ENCODE data around the gene SIRPA.
A peak's percentile ranks its signal among the peaks of the same experiment; 100 is the strongest.

The SIRPA gene

DNA sequence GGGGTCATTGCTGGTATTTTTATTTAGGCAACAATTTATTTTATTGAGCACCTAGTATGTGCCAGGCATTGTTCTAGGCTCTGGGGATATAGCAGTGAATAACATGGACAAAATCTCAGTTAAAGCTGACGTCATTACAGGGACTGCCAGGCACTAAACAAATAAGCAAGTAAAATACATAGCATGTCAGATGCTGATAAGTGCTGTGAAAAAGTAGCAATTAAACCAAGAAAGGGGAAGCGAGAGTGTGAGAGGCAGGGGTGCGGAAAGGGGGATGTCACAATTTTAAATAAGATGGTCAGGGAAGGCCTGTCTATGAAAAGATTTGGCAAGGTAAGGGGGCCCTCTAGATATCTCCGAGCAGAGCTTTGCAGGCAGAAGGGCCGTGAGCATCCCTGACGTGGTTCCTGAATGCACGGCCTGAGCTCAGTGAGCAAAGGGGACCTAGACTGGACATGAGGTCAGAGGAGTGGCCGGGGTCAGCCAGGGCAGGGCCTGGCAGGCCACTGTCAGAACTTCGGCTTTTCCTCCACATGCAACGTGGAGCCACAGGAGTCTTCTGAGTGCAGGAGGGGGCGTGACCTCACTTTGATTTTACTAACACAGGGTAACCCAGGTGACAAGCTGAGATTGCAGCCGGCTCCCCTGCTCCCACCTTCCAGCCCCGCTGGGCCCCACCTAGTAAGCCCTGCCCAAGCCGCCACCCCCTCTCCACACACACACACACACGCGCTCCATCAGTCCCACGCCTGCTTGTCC, 24.2 kb upstream of the SIRPA start:
- DNase-seq = no peak

DNA sequence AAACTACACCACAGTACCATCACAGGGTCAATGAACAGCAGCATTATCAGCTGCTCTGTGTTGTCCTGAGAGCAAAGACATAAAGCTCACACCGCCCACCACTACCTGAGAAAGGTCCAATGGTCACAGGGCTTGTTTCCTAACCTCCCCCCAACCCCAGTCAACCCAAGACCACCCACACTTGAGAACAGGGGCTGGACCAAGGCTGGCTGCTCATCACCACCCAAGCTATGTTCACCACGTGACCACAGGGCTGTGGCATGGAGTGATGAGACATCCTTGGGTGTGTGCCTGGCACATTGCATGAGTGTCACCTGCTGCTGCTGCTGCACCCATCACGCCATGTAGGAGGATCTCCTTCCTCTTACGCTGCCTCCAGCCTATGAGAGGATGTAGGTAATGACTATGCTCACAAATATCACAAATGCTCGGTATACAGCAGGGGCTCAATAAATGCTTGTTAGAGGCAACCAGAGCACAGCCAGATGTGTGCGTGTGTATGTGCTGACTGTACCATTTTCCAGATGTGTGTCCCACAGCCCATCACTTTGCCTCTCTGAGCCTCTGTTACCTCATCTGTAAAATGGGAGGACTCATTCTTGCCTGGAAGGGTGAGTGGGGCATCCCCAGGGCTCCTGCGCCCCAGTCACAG, 23.3 kb upstream of the SIRPA start:
- DNase-seq = no peak

GRCh38 chr20:1872459-1873097, 22.6 kb upstream of the SIRPA start:
- DNase-seq = no peak

GRCh38 chr20:1874450-1875182, 20.6 kb upstream of the SIRPA start:
- no peak for DNase-seq

- no peak for DNase-seq
Measured at GRCh38 chr20:1875183-1875554, 20.0 kb upstream of the SIRPA start.

DNA sequence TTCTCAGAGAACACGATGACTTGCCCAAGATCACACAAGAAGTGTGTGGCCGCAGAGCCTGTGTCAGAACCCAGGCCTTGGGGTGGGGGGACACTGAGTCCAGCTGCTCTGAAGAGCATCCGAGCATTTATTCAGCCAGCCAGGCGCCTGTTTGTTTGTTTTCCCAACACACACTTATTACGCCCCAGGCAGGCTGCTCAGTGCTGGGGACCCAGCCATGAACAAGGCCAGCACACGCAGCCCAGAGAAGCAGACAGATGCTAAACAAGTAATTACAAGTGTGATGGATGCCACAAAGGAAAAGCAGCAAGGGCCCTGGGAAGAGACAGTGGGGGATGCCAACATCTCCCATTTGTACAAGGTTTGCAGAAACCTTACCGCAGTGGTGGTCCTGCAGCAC, 19.4 kb upstream of the SIRPA start:
- DNase-seq = no peak

- no peak for DNase-seq
Measured at GRCh38 chr20:1876217-1876921, 18.8 kb upstream of the SIRPA start.

DNA sequence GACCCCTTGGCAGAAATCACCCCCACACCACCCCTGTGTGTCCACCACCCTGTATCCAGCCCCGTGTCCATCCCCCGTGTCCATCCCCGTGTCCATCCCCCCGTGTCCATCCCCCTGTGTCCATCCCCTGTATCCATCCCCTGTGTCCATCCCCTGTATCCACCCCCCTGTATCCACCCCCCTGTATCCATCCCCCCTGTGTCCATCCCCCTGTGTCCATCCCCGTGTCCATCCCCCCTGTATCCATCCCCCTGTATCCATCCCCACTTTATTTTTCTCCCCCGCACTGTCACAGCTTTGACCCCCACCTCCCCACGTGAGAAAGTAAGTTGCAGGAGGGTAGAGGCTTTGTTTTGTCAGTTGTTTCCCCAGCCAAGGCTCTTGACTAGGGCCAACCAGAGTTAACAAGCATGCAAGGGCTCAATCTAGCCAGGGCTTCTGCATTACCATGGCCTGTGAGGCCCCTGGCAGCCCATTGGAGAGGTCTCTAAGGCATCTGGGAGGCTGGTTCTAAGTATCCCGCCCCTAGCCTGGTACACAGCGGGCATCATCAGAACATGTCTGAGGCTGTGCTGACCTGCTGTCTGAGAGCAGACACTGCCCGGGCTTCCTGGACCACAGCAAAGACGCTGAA, 18.1 kb upstream of the SIRPA start:
- DNase-seq = peak; percentile 33

GRCh38 chr20:1877609-1878200, 17.5 kb upstream of the SIRPA start:
- no peak for DNase-seq

- no peak for DNase-seq
Measured at GRCh38 chr20:1879369-1879768, 15.8 kb upstream of the SIRPA start.

DNA sequence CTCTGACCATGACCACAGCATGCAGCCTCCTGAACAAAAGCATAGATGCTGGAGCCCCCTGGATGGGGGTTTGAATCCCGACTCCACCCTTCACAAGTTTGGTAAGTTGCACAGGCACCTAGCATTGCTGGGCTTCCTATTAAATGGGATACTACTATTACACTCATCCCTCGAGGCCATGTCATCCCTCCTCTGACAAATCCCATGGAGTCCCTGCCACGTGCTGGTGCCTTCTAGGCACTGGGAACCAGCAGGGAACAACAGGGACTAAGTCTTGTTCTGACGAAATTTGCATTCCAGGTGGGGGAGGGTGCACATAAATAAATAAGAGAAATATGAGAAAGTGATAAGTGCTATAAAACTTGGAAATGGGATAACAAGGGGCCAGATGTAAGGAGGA, 15.3 kb upstream of the SIRPA start:
- no peak for DNase-seq

DNA sequence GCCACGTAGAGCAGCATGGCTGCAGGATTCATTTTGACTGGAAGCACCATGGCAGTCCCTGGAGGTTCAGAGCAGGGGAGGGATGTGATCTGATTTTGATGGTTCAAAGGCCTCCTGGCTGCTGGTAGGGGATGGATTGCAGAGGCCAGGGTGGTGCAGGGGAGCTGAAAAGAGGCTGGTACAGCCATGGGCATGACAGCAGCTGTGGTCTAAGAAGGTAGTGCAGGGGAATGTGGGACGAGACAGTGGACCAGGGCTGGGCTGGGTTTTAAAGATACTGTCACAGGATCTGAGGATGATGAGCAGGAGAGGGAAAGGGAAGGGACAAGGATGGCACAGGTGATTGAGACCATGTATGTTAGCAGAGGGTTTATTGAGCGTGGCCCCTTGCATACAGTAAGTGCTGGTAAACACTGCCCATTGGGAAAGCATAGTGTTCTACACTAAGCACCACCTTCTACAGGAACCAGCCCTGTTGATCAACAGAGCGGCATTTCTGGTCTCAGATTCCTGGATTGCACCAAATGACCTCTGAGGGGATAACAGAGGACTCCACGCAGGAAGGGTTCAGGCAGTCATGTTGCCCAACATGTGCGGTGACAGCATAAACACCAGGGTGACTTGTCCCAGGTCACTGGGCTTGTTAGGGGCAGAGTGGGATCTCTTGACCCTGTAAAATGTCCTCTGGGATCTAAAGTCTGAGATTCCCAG, 14.5 kb upstream of the SIRPA start:
- DNase-seq = no peak

- no peak for DNase-seq
Measured at GRCh38 chr20:1881240-1881835, 13.9 kb upstream of the SIRPA start.

DNA sequence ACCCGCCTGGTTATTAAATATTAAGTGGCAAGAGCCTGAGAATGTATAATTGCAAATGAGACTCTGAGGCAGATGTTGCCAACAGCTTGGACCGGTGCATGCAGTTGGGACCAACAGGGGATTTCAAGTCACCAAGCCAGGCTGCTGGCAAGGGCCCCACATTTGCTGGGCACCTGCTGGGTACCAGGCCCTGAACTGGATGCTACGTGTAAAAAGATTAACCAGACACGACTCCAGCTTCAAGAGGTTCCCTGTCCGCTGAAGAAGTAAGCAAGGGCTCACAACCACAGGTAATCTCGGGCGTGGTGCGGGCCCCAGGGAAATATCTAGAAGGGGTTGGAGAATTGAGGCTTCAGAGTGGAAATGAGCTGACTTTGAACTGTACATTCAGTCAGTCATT, 13.2 kb upstream of the SIRPA start:
- no peak for DNase-seq

GRCh38 chr20:1883986-1884385, 11.2 kb upstream of the SIRPA start:
- DNase-seq = no peak

GRCh38 chr20:1885254-1885653, 10.0 kb upstream of the SIRPA start:
- DNase-seq = no peak

DNA sequence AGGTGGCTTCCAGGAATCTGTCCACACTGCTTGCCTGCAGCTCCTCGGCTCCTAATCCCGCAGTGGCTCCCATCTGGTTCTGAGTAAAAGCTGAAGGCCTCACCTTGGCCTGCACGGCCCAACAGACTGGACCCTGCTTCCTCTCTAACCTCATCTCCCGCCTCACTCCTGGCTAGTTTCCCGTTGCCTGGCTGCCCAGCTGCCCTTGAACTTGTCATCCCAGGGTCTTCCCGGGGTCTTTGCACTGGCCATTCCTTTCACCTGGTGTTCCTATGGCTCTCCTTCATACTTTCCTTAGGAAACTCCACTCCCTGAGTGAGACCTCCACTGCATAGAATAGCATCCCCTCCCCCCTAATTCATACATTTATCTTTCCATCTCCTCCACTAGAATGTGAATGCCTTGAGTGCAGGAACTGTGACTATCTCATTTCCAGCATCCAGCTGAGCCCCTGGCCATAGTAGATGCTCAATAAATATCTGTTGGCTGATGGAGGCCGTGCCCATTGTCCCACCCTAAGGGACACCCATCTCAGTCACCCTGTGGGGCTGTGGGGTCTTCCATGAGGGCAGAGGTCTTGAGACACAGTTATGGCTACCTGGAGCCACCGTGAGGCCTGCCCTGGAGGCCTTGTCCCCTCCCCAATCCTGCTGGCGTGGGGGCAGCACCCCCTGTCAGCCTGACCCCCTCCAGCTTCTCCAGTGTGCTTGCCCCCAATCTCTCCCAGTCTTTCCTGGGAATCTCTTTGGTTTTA, 9.1 kb upstream of the SIRPA start:
- no peak for DNase-seq

GRCh38 chr20:1887321-1887720, 7.9 kb upstream of the SIRPA start:
- no peak for DNase-seq

- DNase-seq = no peak
Measured at GRCh38 chr20:1887756-1888155, 7.5 kb upstream of the SIRPA start.

DNA sequence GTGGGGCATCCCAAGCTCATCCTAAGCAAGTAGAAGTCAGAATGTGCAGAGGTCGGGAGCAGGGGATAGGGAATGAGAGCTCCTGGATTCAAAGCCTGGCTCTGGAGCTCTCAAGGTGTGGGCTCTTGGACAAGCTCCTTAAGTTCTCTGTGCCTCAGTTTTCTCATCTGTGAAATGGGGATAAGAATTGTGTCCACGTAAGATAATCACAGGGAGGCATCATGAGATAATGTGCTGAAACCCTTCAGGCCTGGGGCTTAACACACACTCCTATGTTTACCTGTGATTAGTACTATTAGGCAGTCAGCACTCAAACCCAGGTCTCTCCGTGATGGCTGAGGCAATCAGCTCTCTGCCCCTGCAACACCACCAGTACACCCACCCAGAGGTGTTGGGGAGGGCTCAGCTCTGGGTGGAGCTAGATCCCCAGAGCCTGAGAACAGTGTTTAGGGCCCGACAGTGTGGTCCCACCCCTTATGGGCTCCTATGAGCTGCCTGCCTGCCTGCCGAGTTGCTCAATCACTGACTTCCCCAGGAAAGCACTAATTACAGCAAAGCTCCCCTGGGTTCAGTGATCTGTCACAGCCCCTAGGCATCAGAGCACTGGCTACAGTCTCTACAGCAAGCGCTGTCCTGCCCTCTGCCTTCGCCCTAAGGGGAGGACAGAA, 6.3 kb upstream of the SIRPA start:
- peak; percentile 66 for DNase-seq
